HEK293 (cell line): ENCODE data around the gene TCAP.

Source experiments
- CTCF ChIA-PET: fragments of 350-600 bp; formaldehyde crosslinking; extraction: SDS; loops from one replicate; lab custom pipeline; 2021; ENCODE audit warnings: antibody characterized with exemption; lab: Yijun Ruan, JAX
- POLR2A ChIA-PET: fragments of 300-600 bp; formaldehyde crosslinking; extraction: SDS; loops from one replicate; lab custom pipeline; 2020; ENCODE audit warnings: antibody characterized with exemption, inconsistent platforms; lab: Yijun Ruan, JAX
- H3K27ac ChIP-seq: fragments of 200-500 bp; sonication (Bioruptor generic); 2 replicates; pipeline ENCODE4 v1.5.1; 2014; ENCODE audit warnings: low read depth, low read length, control low read depth, inconsistent platforms; ENCODE audit errors: extremely low read depth
- H3K36me3 ChIP-seq, 2 experiments: fragments of 200-500 bp in 1 of 2; sonication (Bioruptor generic) in 1 of 2; 1 replicate in 1 of 2; 2 replicates in 1 of 2; pipeline ENCODE4 v1.5.1; 2014 to 2017; ENCODE audit warnings: inconsistent platforms in 2 of 2, low read length in 2 of 2; ENCODE audit not compliant: control insufficient read depth in 2 of 2, insufficient read depth in 1 of 2
- H3K4me1 ChIP-seq: fragments of 200-500 bp; sonication (Bioruptor generic); 2 replicates; pipeline ENCODE4 v1.5.1; 2014; ENCODE audit warnings: mild to moderate bottlenecking, low read length, inconsistent platforms; ENCODE audit not compliant: control insufficient read depth, insufficient read depth
- H3K4me3 ChIP-seq: 2 replicates; pipeline ENCODE4 v1.5.1; 2011; ENCODE audit warnings: low read depth, mild to moderate bottlenecking, control low read depth, low read length, moderate library complexity
- H3K9me3 ChIP-seq: fragments of 200-500 bp; sonication (Bioruptor generic); 2 replicates; pipeline ENCODE4 v1.5.1; 2014; ENCODE audit warnings: low read depth, low read length, inconsistent platforms; ENCODE audit not compliant: control insufficient read depth, insufficient read depth
- GLIS2 ChIP-seq: fragments of 450-650 bp; formaldehyde crosslinking; IDR thresholded peaks from 2 replicates; pipeline ENCODE4 v1.5.1; 2016; ENCODE audit warnings: missing biosample characterization, missing genetic modification characterization
- SCRT1 ChIP-seq: fragments of 450-650 bp; formaldehyde crosslinking; IDR thresholded peaks from 2 replicates; pipeline ENCODE4 v1.5.1; 2016; ENCODE audit warnings: missing biosample characterization, missing genetic modification characterization, borderline replicate concordance
- SP3 ChIP-seq: fragments of 450-650 bp; formaldehyde crosslinking; IDR thresholded peaks from 2 replicates; pipeline ENCODE4 v1.5.1; 2016; ENCODE audit warnings: missing biosample characterization, missing genetic modification characterization
- ZBTB1 ChIP-seq: fragments of 450-650 bp; formaldehyde crosslinking; IDR thresholded peaks from 2 replicates; pipeline ENCODE4 v1.5.1; 2016; ENCODE audit warnings: missing biosample characterization, missing genetic modification characterization
- ZNF121 ChIP-seq: fragments of 450-650 bp; formaldehyde crosslinking; IDR thresholded peaks from 2 replicates; pipeline ENCODE4 v1.5.1; 2016; ENCODE audit warnings: missing biosample characterization, missing genetic modification characterization
- ZNF214 ChIP-seq: fragments of 450-650 bp; formaldehyde crosslinking; IDR thresholded peaks from 2 replicates; pipeline ENCODE4 v1.5.1; 2017; ENCODE audit warnings: missing biosample characterization, mild to moderate bottlenecking, missing genetic modification characterization, borderline replicate concordance
- ZNF677 ChIP-seq: fragments of 450-650 bp; IDR thresholded peaks from 2 replicates; pipeline ENCODE4 v1.5.0; 2018; ENCODE audit warnings: missing biosample characterization, mild to moderate bottlenecking, missing genetic modification characterization, moderate library complexity
- ZNF707 ChIP-seq: fragments of 450-650 bp; formaldehyde crosslinking; IDR thresholded peaks from 2 replicates; pipeline ENCODE4 v1.5.1; 2016; ENCODE audit warnings: missing biosample characterization, missing genetic modification characterization
- ZNF792 ChIP-seq: fragments of 450-650 bp; formaldehyde crosslinking; IDR thresholded peaks from 2 replicates; pipeline ENCODE4 v1.5.1; 2016; ENCODE audit warnings: missing biosample characterization, missing genetic modification characterization
- ZSCAN23 ChIP-seq: fragments of 450-650 bp; formaldehyde crosslinking; IDR thresholded peaks from 2 replicates; pipeline ENCODE4 v1.5.1; 2016; ENCODE audit warnings: missing biosample characterization, missing genetic modification characterization
- TF ChIP-seq, protein P1 (sequence below): fragments of 450-650 bp; formaldehyde crosslinking; IDR thresholded peaks from 2 replicates; pipeline ENCODE4 v1.5.1; 2016; ENCODE audit warnings: missing biosample characterization, missing genetic modification characterization, borderline replicate concordance
- TF ChIP-seq, protein P2 (sequence below): fragments of 450-650 bp; formaldehyde crosslinking; IDR thresholded peaks from 2 replicates; pipeline ENCODE4 v1.5.1; 2016; ENCODE audit warnings: missing biosample characterization, missing genetic modification characterization, low read depth
- TF ChIP-seq, protein P3 (sequence below): fragments of 450-650 bp; formaldehyde crosslinking; conservative IDR thresholded peaks from 2 replicates; pipeline ENCODE4 v1.5.1; 2016; ENCODE audit warnings: low read depth, missing biosample characterization, missing genetic modification characterization
- TF ChIP-seq, protein P4 (sequence below): sonication (generic); formaldehyde crosslinking; IDR thresholded peaks from 2 replicates; pipeline ENCODE4 v1.8.1; 2022; ENCODE audit warnings: mild to moderate bottlenecking, moderate library complexity, missing genetic modification reagents

TCAP gene

DNA sequence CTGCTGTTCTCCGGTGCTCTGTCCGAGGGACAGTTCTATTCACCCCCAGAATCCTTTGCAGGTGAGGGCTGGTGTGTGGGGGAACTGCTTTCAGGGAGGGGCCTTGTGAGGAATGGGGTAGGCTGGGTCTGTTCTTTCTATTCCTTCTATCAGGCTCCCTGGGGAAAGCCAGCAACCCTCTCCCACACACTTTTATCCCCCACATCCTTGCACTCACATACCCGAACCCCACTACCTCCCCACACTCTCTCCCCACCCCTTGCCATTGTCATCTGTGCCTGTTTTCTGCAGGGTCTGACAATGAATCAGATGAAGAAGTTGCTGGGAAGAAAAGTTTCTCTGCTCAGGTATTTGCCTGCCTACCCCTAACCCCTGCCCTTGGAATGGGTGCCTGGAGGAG lies 6.4 kb upstream of the TCAP start:
- Histone ChIP-seq H3K36me3 (peaks cover 3 to 69% of the 10 kb centered on the region in 2 experiments; a peak in 2 of 3 replicates), H3K27ac (no peak overlapping the region), H3K9me3 (no peaks in the 10 kb centered on the region), H3K4me1 (peaks cover 6% of the 10 kb centered on the region; the same call in 1 of the 2 replicates), H3K4me3 (no peak overlapping the region)
- ChIA-PET CTCF (interaction anchor here (11.9 kb wide), 1 partner anchor 35 kb away, joined by 220 read pairs; the partner anchor contains the start of gene PPP1R1B), POLR2A (no interaction called here)
- TF ChIP-seq, protein P1, sequence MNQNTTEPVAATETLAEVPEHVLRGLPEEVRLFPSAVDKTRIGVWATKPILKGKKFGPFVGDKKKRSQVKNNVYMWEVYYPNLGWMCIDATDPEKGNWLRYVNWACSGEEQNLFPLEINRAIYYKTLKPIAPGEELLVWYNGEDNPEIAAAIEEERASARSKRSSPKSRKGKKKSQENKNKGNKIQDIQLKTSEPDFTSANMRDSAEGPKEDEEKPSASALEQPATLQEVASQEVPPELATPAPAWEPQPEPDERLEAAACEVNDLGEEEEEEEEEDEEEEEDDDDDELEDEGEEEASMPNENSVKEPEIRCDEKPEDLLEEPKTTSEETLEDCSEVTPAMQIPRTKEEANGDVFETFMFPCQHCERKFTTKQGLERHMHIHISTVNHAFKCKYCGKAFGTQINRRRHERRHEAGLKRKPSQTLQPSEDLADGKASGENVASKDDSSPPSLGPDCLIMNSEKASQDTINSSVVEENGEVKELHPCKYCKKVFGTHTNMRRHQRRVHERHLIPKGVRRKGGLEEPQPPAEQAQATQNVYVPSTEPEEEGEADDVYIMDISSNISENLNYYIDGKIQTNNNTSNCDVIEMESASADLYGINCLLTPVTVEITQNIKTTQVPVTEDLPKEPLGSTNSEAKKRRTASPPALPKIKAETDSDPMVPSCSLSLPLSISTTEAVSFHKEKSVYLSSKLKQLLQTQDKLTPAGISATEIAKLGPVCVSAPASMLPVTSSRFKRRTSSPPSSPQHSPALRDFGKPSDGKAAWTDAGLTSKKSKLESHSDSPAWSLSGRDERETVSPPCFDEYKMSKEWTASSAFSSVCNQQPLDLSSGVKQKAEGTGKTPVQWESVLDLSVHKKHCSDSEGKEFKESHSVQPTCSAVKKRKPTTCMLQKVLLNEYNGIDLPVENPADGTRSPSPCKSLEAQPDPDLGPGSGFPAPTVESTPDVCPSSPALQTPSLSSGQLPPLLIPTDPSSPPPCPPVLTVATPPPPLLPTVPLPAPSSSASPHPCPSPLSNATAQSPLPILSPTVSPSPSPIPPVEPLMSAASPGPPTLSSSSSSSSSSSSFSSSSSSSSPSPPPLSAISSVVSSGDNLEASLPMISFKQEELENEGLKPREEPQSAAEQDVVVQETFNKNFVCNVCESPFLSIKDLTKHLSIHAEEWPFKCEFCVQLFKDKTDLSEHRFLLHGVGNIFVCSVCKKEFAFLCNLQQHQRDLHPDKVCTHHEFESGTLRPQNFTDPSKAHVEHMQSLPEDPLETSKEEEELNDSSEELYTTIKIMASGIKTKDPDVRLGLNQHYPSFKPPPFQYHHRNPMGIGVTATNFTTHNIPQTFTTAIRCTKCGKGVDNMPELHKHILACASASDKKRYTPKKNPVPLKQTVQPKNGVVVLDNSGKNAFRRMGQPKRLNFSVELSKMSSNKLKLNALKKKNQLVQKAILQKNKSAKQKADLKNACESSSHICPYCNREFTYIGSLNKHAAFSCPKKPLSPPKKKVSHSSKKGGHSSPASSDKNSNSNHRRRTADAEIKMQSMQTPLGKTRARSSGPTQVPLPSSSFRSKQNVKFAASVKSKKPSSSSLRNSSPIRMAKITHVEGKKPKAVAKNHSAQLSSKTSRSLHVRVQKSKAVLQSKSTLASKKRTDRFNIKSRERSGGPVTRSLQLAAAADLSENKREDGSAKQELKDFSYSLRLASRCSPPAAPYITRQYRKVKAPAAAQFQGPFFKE = no peak
- no peak for TF ChIP-seq ZNF792 (tag by site-specific recombination)
- TF ChIP-seq, protein P2, sequence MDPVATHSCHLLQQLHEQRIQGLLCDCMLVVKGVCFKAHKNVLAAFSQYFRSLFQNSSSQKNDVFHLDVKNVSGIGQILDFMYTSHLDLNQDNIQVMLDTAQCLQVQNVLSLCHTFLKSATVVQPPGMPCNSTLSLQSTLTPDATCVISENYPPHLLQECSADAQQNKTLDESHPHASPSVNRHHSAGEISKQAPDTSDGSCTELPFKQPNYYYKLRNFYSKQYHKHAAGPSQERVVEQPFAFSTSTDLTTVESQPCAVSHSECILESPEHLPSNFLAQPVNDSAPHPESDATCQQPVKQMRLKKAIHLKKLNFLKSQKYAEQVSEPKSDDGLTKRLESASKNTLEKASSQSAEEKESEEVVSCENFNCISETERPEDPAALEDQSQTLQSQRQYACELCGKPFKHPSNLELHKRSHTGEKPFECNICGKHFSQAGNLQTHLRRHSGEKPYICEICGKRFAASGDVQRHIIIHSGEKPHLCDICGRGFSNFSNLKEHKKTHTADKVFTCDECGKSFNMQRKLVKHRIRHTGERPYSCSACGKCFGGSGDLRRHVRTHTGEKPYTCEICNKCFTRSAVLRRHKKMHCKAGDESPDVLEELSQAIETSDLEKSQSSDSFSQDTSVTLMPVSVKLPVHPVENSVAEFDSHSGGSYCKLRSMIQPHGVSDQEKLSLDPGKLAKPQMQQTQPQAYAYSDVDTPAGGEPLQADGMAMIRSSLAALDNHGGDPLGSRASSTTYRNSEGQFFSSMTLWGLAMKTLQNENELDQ (tag by site-specific recombination) = no peak
- TF ChIP-seq, protein P3, sequence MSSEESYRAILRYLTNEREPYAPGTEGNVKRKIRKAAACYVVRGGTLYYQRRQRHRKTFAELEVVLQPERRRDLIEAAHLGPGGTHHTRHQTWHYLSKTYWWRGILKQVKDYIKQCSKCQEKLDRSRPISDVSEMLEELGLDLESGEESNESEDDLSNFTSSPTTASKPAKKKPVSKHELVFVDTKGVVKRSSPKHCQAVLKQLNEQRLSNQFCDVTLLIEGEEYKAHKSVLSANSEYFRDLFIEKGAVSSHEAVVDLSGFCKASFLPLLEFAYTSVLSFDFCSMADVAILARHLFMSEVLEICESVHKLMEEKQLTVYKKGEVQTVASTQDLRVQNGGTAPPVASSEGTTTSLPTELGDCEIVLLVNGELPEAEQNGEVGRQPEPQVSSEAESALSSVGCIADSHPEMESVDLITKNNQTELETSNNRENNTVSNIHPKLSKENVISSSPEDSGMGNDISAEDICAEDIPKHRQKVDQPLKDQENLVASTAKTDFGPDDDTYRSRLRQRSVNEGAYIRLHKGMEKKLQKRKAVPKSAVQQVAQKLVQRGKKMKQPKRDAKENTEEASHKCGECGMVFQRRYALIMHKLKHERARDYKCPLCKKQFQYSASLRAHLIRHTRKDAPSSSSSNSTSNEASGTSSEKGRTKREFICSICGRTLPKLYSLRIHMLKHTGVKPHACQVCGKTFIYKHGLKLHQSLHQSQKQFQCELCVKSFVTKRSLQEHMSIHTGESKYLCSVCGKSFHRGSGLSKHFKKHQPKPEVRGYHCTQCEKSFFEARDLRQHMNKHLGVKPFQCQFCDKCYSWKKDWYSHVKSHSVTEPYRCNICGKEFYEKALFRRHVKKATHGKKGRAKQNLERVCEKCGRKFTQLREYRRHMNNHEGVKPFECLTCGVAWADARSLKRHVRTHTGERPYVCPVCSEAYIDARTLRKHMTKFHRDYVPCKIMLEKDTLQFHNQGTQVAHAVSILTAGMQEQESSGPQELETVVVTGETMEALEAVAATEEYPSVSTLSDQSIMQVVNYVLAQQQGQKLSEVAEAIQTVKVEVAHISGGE = no peak
- TF ChIP-seq SCRT1 (tag by site-specific recombination) = no peak
- TF ChIP-seq GLIS2 (tag by site-specific recombination) = no peak
- no peak for TF ChIP-seq ZNF214 (tag by site-specific recombination)
- no peak for TF ChIP-seq ZNF707 (tag by site-specific recombination)
- no peak for TF ChIP-seq SP3 (tag by site-specific recombination)
- TF ChIP-seq ZNF677 (tag by site-specific recombination) = no peak
- TF ChIP-seq ZNF121 (tag by site-specific recombination) = no peak
- TF ChIP-seq ZSCAN23 (tag by site-specific recombination) = no peak
- no peak for TF ChIP-seq ZBTB1 (tag by site-specific recombination)
- TF ChIP-seq, protein P4, sequence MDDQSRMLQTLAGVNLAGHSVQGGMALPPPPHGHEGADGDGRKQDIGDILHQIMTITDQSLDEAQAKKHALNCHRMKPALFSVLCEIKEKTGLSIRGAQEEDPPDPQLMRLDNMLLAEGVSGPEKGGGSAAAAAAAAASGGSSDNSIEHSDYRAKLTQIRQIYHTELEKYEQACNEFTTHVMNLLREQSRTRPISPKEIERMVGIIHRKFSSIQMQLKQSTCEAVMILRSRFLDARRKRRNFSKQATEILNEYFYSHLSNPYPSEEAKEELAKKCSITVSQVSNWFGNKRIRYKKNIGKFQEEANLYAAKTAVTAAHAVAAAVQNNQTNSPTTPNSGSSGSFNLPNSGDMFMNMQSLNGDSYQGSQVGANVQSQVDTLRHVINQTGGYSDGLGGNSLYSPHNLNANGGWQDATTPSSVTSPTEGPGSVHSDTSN (CRISPR knock-in tag) = no peak
